ENCODE measurements around the gene ARSD.
"Not testable (repeated sequence)": the region's sequence is repeated elsewhere in the genome, so short reads cannot be mapped to it uniquely, and the experiment has no call there.

ARSD gene

GRCh38 chrX:2910109-2910508, 19.0 kb downstream of the ARSD start:
- no peak for TF ChIP-seq CTCF (IDR thresholded peaks at IDR 0.05; ENCODE audit: borderline replicate concordance, insufficient read depth, low read depth, low read length)
- H3K4me3 ChIP-seq (ENCODE audit: low read depth, low read length) = no peak overlapping the region

GRCh38 chrX:2908125-2908685, 20.9 kb downstream of the ARSD start:
- no peak for TF ChIP-seq CTCF (IDR thresholded peaks at IDR 0.05; ENCODE audit: borderline replicate concordance, insufficient read depth, low read depth, low read length)

GRCh38 chrX:2907295-2907694, 21.8 kb downstream of the ARSD start:
- no peak for TF ChIP-seq CTCF (IDR thresholded peaks at IDR 0.05; ENCODE audit: borderline replicate concordance, insufficient read depth, low read depth, low read length)
- H3K4me3 ChIP-seq (ENCODE audit: low read depth, low read length) = no peak overlapping the region

More at GRCh38 chrX:2908125-2908685, 20.9 kb downstream of the ARSD start:
- no peak overlapping the region for H3K4me3 ChIP-seq (ENCODE audit: low read depth, low read length)

DNA sequence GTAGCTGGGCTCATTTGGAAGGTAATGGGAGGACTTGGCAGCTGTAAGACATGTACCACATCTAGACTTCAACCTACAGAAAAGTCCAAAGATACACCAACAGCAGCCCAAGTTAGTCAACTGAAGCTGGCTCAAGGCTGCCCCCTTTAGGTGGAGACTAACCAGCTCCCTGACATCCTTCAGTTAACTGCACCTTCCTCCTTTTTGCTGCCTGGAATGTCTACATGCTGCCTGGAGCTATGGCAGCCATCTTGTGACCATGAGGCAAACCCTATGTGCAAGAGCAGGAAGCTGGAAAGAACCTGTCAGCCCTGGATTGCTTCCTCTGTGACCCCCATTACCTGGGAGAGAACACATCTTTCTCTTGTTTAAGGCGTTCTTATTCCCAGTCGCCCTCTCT, 25.8 kb downstream of the ARSD start:
- TF ChIP-seq CTCF (IDR thresholded peaks at IDR 0.05; ENCODE audit: borderline replicate concordance, insufficient read depth, low read depth, low read length) = no peak
- H3K4me3 ChIP-seq (ENCODE audit: low read depth, low read length) = no peak overlapping the region

GRCh38 chrX:2902841-2903240, 26.3 kb downstream of the ARSD start:
- no peak overlapping the region for H3K4me3 ChIP-seq (ENCODE audit: low read depth, low read length)
- no peak for TF ChIP-seq CTCF (IDR thresholded peaks at IDR 0.05; ENCODE audit: borderline replicate concordance, insufficient read depth, low read depth, low read length)

DNA sequence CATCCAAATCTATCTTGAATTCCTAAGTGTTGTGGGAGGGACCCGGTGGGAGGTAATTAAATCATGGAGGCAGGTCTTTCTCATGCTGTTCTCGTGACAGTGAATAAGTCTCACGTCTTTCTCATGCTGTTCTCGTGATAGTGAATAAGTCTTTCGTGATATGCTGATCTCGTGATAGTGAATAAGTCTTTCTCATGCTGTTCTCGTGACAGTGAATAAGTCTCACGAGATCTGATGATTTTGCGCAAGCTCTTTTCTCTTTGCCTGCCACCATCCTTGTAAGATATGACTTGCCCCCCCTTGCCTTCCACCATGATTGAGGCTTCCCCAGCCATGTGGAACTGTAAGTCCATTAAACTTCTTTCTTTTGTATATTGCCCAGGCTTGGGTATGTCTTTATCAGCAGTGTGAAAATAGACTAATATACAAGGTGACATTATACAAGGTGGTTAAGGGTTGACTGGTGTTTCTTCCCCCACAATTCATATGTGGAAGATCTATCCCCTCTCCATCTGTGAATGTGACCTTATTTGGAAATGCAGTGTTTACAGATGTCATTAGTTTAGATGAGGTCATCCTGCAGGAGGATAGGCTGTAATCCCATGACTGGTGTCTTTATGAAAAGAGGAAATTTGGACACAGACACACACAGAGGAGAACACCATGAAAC, 27.6 kb downstream of the ARSD start:
- no peak for TF ChIP-seq CTCF (IDR thresholded peaks at IDR 0.05; ENCODE audit: borderline replicate concordance, insufficient read depth, low read depth, low read length)
- H3K4me3 ChIP-seq (ENCODE audit: low read depth, low read length) = no peak overlapping the region

- TF ChIP-seq CTCF (IDR thresholded peaks at IDR 0.05; ENCODE audit: borderline replicate concordance, insufficient read depth, low read depth, low read length) = no peak
Measured at GRCh38 chrX:2898846-2899512, 30.2 kb downstream of the ARSD start.

DNA sequence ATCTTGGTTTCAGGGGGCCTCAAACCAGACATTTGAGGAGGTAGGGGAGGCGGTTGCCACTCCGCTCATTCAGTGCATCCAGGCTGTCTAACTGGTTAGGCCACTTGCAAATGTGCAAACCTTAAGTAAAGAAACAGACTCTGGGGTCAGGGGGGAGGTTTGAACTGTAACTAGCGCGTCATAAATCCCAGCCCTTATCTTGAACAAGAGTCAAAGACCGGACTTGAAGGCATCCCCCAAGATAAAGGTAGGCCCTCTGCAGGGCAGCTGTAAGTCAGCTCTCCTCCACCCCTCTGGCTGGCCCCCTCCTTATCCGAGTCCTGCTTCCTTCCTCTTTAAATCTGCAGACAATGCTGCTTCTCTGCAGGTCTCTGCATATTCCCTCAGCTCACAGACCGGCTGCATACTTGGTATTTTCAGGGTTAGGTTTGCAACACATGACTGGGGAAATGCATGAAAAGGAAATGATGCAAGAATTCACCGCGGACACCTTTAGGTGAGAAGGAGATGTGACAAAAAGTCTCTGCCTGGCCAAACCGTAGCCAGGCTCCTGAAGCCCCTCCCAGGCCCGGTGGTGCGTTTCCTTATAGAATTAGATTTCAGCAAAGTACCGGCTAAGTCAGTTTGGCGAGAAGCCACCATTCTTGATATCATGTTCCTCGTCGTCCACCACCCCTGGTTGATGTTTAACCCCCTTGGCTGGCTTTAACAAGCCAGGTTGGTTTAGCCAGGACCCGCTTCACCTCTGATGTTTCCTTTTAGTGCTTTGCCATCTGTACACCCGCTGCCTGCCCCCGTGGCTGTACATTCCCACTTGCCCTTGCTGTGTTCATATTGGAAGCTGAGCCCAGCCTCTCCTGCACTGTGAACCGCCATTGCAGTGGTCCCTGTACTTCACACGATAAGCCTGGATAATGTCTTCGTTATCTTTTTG, 31.2 kb downstream of the ARSD start:
- H3K4me3 ChIP-seq (ENCODE audit: low read depth, low read length) = not testable (repeated sequence)

More at GRCh38 chrX:2898846-2899512, 30.2 kb downstream of the ARSD start:
- H3K4me3 ChIP-seq (ENCODE audit: low read depth, low read length) = no peak overlapping the region
